MG63 (cell line): ENCODE data around the gene AHNAK. TPM values are rescaled to one million over a fixed set of nuclear protein-coding genes. Genes with fewer than 3 reads are reported as not detected.
A peak's percentile ranks its signal among the peaks of the same experiment; 100 is the strongest.

Source experiments
- DNase-seq: peaks from one replicate; pipeline ENCODE4 v3.0.0-alpha.2; 2020
- H3K27me3 ChIP-seq: fragments of 250-450 bp; sonication (Bioruptor Pico); 2 replicates; pipeline ENCODE4 v1.5.1; 2020; ENCODE audit warnings: mild to moderate bottlenecking, moderate library complexity
- H3K36me3 ChIP-seq: fragments of 250-450 bp; sonication (Bioruptor Pico); 2 replicates; pipeline ENCODE4 v1.5.1; 2020; ENCODE audit warnings: mild to moderate bottlenecking, moderate library complexity
- H3K4me3 ChIP-seq: fragments of 250-450 bp; sonication (Bioruptor Pico); 2 replicates; pipeline ENCODE4 v1.5.1; 2020; ENCODE audit warnings: mild to moderate bottlenecking, moderate library complexity
- H3K9me3 ChIP-seq: fragments of 250-450 bp; sonication (Bioruptor Pico); 2 replicates; pipeline ENCODE4 v1.5.1; 2020; ENCODE audit warnings: mild to moderate bottlenecking, moderate library complexity
- total RNA-seq: library from RNA; depleted of rRNA; stranded (reverse); fragments of >200 nt; shearing (Covaris generic); gene quantifications from 2 replicates; pipeline ENCODE4 v1.2.3, GENCODE V29; 2014; ENCODE audit warnings: low replicate concordance

Gene AHNAK
- total RNA-seq, 1 experiment from 2014 or later: 110 TPM

GRCh38 chr11:62444835-62445234, 101.8 kb downstream of the AHNAK start:
- DNase-seq: no peak
- no peaks in the 10 kb centered on the region for H3K9me3 ChIP-seq
- peak overlapping the region; percentile 29 for H3K4me3 ChIP-seq

GRCh38 chr11:62444236-62444833, 102.3 kb downstream of the AHNAK start:
- peak overlapping the region; percentile 29 for H3K4me3 ChIP-seq
- peak; percentile 85 for DNase-seq
- no peaks in the 10 kb centered on the region for H3K27me3 ChIP-seq
- H3K9me3 ChIP-seq: no peaks in the 10 kb centered on the region
- H3K36me3 ChIP-seq: no peaks in the 10 kb centered on the region

More at GRCh38 chr11:62444835-62445234, 101.8 kb downstream of the AHNAK start:
- Histone ChIP-seq H3K36me3 (no peaks in the 10 kb centered on the region), H3K27me3 (no peaks in the 10 kb centered on the region)

DNA sequence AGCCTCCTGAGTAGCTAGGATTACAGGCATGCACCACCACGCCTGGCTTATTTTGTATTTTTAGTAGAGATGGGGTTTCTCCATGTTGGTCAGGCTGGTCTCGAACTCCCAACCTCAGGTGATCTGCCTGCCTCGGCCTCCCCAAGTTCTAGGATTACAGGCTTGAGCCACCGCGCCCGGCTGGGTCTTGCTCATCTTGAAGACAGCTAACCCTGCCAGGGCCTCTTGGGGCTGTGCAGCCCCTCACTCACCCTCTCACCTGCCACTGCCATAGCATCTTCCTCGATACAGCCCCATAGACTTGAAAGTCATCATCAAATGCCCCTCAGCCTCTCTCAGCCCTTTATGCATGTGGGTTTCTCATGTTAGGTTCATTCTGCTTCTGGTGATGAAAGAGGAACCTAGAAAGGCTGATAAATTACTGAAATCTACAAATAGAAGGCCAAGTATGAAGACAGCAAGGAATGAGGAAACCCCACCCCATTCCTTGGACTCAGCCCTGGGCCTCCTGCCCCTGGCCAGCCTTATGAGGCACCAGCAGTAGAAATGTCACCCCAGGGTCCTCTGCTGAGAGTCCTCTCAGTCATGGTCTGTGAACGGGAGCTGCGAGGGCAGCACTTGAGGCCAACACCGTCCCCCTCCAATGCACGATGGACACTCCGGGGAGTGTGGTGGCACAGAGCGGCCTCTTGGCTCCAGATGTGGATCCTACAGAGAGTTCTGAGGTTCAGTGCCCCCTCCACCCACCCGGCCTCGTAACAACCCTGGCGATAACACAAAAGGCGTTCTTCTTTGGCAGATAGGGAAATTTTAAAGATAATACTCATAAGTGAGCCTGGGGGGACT, 103.0 kb downstream of the AHNAK start:
- H3K27me3 ChIP-seq: no peaks in the 10 kb centered on the region
- H3K9me3 ChIP-seq: no peaks in the 10 kb centered on the region
- DNase-seq: peak; percentile 67
- H3K4me3 ChIP-seq: peak overlapping the region; percentile 29
- H3K36me3 ChIP-seq: no peaks in the 10 kb centered on the region

- H3K36me3 ChIP-seq: no peaks in the 10 kb centered on the region
- no peaks in the 10 kb centered on the region for H3K9me3 ChIP-seq
- peak; percentile 64 for DNase-seq
- H3K4me3 ChIP-seq: no peak overlapping the region
- H3K27me3 ChIP-seq: no peaks in the 10 kb centered on the region
Observed at GRCh38 chr11:62439785-62440602, 106.6 kb downstream of the AHNAK start.

- Histone ChIP-seq H3K9me3 (no peaks in the 10 kb centered on the region), H3K36me3 (no peaks in the 10 kb centered on the region), H3K4me3 (no peak overlapping the region), H3K27me3 (no peaks in the 10 kb centered on the region)
- no peak for DNase-seq
Observed at GRCh38 chr11:62438641-62439040, 108.0 kb downstream of the AHNAK start.

DNA sequence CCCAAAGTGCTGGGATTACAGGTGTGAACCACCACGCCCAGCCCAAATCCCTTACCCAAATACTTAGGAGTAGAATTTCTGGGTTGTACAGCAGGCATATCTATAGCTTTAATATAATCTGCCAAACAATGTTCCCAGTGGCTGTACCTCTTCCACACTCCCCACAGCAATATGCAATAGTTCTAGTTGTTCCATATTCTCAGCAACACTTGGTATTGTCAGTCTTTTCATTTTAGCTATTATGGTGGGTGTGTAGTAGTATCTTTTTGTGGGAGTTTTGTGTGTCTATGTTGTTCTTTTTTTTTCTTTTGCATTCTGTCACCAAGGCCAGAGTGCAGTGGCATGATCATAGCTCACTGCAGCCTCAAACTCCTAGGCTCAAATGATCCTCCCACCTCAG, 109.0 kb downstream of the AHNAK start:
- Histone ChIP-seq H3K27me3 (no peaks in the 10 kb centered on the region), H3K9me3 (no peaks in the 10 kb centered on the region), H3K4me3 (no peak overlapping the region), H3K36me3 (no peaks in the 10 kb centered on the region)
- DNase-seq: no peak

DNA sequence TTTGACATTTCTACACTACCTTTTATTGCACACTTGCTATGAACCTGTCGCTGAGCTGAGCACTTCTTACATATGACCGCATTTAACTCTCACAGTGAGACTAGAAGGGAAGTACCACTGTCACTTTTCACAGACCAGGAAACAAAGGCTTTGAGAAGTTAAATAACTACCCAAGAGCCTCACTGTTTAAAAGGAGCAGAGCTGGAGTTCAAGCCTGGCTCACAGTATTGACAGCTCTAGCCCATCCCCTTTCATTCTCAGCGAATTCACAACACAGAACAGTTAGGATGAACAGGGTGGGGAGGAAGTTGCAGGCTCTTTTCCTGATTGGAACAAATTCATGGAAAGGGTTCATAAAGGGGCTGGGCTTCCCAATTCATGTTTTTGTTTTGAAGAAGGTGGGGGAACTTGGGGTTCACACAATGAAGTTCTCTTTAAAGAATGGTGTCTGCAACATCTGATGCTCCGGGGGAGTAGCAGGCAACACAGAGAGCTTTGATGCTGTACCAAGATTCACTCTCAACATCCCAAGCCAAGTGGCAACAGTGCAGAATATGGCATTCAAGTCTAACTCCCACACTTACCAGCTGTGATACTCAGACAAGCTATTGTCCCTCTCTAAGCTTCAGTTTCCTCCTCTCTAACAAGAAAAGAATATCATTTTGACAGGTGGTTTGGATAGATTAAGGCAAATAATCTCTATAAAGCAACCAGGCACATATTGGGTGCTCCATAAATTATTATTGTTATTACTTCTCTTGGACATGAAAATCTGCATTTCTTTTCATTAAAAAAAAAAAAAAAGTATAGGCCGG, 110.6 kb downstream of the AHNAK start:
- Histone ChIP-seq H3K4me3 (no peak overlapping the region), H3K9me3 (no peaks in the 10 kb centered on the region), H3K27me3 (no peaks in the 10 kb centered on the region), H3K36me3 (no peaks in the 10 kb centered on the region)
- DNase-seq: no peak

DNA sequence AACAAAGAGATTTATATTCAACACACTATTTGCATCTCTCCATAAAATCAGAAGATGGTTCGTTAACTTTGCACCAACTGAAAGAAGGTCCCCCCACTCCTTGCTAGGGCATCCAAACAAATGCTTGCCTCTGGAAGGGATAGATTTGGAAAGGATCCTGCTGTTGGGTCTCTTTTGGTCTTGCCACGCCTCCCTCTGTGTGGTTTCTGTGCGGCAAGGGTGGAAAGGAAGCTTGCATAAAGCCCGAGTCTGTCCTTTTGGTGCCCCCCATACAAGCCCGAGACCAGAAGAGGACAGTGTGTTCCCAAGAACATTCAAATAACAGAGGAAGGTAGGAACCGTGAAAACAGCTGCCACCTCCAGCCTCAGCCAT, 112.7 kb downstream of the AHNAK start:
- no peak for DNase-seq
- Histone ChIP-seq H3K36me3 (no peaks in the 10 kb centered on the region), H3K27me3 (no peaks in the 10 kb centered on the region), H3K4me3 (no peak overlapping the region), H3K9me3 (no peaks in the 10 kb centered on the region)

GRCh38 chr11:62433141-62433903, 113.3 kb downstream of the AHNAK start:
- Histone ChIP-seq H3K9me3 (no peaks in the 10 kb centered on the region), H3K4me3 (no peak overlapping the region), H3K36me3 (no peaks in the 10 kb centered on the region), H3K27me3 (no peaks in the 10 kb centered on the region)
- no peak for DNase-seq

DNA sequence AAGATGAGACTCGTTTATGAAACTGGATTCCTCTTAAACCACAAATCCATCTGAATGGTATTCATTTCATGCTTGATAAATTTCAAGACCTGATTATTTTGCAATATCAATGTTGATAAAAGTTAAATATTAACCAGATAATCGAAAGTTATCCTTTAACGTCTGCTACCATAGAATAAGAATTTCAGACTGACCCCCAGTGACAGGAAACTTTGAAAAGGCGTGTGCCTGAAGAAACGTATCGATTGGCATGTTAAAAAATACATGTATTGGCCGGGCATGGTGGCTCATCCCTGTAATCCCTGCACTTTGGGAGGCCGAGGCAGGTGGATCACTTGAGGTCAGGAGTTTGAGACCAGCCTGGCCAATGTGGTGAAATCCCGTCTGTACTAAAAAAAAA, 113.9 kb downstream of the AHNAK start:
- no peaks in the 10 kb centered on the region for H3K27me3 ChIP-seq
- no peaks in the 10 kb centered on the region for H3K36me3 ChIP-seq
- no peak for DNase-seq
- H3K9me3 ChIP-seq: no peaks in the 10 kb centered on the region
- no peak overlapping the region for H3K4me3 ChIP-seq

DNA sequence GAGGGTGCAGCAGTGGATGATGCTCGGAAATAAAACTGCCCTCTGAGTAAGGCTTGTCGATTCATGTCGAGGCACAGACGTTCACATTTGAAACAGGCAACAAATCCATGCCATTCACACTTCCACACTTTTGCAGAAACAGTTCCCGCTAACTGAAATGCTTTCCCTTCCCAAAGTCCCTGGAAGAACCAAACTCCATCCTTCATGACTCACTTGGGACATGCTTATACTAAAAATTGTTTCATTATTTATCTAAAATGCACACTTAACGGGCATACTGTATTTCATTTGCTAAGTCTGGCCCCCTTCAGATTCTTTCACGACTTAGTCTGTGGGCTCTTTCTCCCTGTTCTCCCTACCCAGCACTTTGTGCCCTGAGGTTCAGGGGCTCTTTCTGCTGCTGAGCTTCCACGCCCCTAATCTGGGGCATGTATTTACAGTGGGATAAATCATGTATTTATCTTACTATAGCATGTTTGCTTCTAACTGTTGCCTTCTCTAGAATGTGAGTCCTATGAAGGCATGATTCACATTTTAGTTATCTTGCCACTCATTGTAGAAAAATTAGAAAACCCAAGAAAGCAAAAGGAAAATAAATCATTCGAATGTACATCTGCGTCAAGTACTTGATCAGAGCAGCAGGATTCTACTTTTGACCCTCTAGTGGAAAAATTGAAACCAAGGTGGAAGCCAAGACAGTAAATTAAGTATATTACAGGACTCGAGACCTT, 115.3 kb downstream of the AHNAK start:
- H3K36me3 ChIP-seq: no peaks in the 10 kb centered on the region

DNA sequence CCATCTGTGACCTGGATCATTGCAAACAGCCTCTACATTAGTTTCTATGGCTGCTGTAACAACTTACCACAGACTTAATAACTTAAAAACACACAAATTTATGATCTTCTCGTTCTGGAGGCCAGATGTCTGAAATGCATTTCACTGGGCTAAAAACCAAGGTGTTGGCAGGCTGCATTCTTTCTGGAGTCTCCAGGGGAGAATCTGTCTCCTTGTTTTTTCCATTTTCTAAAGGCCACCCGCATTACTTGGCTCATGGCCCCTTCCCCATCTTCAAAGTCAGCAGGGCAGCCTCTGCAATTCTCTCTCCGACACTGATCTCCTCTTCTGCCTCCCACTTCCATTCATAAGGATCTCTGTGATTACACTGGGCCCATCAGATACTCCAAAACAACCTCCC, 116.2 kb downstream of the AHNAK start:
- no peaks in the 10 kb centered on the region for H3K27me3 ChIP-seq
- H3K9me3 ChIP-seq: no peaks in the 10 kb centered on the region
- H3K36me3 ChIP-seq: no peaks in the 10 kb centered on the region
- H3K4me3 ChIP-seq: no peak overlapping the region
- DNase-seq: no peak

More for the DNA sequence above, 115.3 kb downstream of the AHNAK start:
- Histone ChIP-seq H3K9me3 (no peaks in the 10 kb centered on the region), H3K4me3 (peak overlapping the region; percentile 16), H3K27me3 (no peaks in the 10 kb centered on the region)
- DNase-seq: peak; percentile 34

DNA sequence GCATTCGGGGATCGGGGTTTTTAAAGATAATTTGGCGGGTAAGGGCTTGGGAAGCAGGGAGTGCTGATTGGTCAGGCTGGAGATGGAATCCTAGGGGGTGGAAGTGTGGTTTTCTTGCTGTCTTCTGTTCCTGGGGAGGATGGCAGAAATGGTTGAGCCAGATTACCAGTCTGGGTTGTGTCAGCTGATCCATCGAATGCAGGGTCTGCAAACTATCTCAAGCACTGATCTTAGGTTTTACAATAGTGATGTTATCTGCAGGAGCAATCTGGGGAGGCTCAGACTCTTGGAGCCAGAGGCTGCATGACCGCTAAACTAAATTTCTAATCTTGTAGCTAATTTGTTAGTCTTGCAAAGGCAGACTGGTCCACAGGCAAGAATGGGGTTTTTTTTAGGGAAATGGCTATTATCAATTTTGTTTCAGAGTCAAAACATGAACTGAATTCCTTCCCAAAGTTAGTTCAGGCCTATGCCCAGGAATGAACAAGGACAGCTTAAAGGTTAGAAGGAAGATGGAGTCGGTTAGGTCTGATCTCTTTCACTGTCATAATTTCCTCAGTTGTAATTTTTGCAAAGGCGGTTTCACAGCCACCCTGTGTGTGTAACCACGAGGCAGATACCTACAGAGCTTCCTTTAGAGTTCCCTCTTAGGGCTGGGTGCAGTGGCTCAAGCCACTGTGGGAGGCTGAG, 117.6 kb downstream of the AHNAK start:
- H3K4me3 ChIP-seq: no peak overlapping the region
- no peaks in the 10 kb centered on the region for H3K36me3 ChIP-seq
- H3K9me3 ChIP-seq: no peaks in the 10 kb centered on the region
- no peaks in the 10 kb centered on the region for H3K27me3 ChIP-seq
- DNase-seq: no peak

- H3K9me3 ChIP-seq: no peaks in the 10 kb centered on the region
- no peak for DNase-seq
- H3K27me3 ChIP-seq: no peaks in the 10 kb centered on the region
- H3K4me3 ChIP-seq: no peak overlapping the region
- no peaks in the 10 kb centered on the region for H3K36me3 ChIP-seq
Observed at GRCh38 chr11:62427630-62428233, 118.9 kb downstream of the AHNAK start.
